NCI-H748 treated with DMSO at 0.1 percent for 48 hours (cell line): ENCODE measurements around the gene CALY.

Experiments used
- DNase-seq: peaks from one replicate; lab custom pipeline; 2025; lab: John Stamatoyannopoulos, UW

The CALY gene

DNA sequence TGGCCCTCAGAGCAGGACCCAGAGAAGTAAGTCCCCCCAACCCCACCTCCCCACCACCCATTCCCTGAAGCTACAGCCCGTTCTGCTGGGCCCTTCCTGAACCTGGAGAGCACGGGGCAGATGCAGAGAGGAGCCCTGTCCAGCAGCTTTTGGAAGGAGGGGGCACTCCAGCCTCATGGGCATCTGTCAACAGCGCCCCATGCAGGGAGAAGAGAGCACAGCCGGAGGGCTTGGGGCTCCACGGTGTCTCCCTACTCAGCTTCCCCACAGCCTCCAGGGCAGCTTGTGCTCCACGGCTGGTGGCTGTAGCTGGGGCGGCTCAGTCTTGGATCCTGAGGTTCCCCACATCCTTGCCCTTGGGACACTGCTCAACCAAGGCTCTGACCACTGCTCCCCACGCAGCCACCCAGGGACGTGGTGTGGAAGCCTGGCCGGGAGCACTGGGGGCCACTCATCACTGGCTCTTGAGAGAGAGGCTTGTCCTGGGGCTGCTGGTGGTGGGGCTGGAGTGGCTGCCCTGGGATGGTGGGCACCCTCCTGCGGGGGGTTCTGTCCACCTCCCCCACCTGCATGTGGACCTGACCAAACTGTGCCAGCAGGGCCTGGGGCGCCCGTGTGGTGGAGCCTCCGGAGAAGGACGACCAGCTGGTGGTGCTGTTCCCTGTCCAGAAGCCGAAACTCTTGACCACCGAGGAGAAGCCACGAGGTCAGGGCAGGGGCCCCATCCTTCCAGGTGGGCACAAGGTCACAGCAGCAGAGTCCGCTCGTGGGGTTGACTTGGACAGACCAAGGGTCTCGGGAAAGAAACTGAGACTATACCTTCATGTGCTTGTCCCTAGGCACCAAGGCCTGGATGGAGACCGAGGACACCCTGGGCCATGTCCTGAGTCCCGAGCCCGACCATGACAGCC is 15.0 kb upstream of the CALY start:
- DNase-seq = no peak

DNA sequence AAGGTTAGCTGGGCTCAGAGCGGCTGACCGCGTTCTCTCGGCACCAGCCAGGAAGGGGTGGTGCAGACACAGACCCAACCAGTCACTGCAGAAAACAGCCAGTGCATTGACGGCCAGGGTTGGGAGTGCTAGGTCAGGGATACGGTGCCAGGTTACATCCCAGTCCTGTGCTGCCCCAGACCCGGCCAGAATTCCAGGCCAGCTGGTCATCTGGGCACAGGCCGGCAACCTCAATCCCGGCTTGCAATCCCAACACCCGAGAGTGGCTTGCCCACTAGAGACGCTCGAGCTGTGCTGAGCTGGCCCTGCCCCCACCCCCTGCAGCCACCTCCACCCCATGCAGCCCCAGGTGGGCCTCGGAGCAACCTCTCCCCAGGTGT is 14.2 kb upstream of the CALY start:
- DNase-seq = no peak

GRCh38 chr10:133350283-133350949 is 13.7 kb upstream of the CALY start:
- no peak for DNase-seq

GRCh38 chr10:133349577-133350011 is 12.9 kb upstream of the CALY start:
- DNase-seq = no peak

- DNase-seq = no peak
Measured at GRCh38 chr10:133349160-133349568, 12.5 kb upstream of the CALY start.

GRCh38 chr10:133347710-133348517 is 11.2 kb upstream of the CALY start:
- DNase-seq = no peak

DNA sequence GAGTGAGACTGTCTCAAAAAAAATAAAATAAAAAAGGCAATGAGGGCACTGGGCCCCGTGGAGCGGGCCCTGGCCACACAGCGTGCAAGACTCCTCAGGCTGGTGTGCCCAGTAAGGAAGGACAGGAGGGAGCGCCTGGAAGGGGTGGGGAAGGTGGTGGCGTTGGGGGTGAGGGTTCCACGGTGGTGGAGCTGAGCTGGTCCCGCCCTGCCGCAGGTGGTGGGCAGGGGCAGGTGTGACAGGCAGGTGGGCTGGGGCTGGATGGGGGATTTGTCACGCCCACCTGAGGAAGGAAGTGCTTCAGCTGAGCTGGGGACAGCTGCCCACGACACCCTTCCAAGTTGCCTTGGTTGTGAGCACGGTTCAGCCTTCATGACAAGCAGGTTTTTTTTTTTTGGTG is 9.7 kb upstream of the CALY start:
- no peak for DNase-seq

GRCh38 chr10:133344236-133344635 is 7.5 kb upstream of the CALY start:
- DNase-seq = no peak

DNA sequence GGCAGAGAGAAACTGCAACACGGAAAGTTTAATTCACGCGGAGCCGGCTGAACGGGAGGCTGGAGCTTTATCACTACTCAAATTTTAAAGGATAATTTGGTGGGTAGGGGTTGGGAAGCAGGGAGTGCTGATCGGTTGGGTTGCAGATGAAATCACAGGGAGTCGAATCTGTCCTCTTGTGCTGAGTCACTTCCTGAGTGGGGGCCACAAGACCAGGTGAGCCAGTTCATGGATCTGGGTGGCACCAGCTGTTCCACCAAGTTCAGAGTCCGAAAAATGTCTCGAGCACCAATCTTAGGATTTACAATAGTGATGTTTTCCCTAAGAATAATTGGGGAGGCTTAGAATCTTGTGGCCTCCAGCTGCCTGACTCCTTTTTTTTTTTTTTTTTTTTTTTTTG is 6.9 kb upstream of the CALY start:
- DNase-seq = no peak

GRCh38 chr10:133342942-133343341 is 6.2 kb upstream of the CALY start:
- DNase-seq = no peak

DNA sequence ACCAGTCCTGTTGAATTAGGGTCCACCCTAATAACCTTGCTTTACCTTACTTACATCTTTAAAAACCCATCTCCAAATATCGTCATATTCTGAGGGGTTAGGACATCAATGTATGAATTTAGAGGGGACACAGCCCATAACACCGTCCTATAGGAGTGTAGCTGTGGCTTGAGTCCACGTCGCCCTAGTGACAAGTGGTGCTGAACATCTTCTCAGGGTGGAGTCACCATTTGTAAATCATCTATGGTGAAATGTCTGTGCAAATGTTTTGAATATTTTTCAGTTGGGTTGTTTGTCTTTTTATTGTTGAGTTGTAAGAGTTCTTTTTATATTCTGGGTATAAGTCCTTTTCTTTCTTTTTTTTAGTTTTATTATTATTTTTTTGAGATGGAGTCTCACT is 5.3 kb upstream of the CALY start:
- no peak for DNase-seq

- DNase-seq = no peak
Measured at GRCh38 chr10:133339708-133340380, 3.1 kb upstream of the CALY start.

GRCh38 chr10:133338080-133339071 is 1.7 kb upstream of the CALY start:
- DNase-seq = no peak

GRCh38 chr10:133337370-133337725 is 652 bp upstream of the CALY start:
- no peak for DNase-seq

DNA sequence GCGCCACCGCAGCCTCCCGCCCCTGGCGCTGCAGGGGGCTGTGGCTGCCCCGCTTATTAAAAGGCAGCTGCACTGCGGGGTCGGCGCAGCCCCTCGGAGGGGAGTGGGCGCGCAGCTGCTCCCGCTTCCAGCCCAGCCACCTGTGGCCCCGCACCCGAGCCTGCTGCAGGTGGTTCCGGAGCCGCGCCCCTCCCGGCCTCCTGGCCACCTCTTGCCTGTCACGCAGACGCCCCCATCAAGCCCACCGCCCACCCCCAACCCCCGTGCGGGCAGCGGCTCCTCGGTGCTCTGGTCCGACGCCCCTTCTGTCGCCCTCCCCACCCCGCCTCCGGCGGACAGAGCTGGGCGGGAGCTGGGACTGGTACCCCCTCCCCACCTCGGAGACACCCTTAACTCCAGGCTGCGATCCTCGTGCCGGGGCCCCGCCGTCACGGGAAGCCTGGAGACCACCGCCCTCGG is 549 bp downstream of the CALY start:
- no peak for DNase-seq

GRCh38 chr10:133335246-133336117 is 1.2 kb downstream of the CALY start:
- peak; percentile 4 for DNase-seq

DNA sequence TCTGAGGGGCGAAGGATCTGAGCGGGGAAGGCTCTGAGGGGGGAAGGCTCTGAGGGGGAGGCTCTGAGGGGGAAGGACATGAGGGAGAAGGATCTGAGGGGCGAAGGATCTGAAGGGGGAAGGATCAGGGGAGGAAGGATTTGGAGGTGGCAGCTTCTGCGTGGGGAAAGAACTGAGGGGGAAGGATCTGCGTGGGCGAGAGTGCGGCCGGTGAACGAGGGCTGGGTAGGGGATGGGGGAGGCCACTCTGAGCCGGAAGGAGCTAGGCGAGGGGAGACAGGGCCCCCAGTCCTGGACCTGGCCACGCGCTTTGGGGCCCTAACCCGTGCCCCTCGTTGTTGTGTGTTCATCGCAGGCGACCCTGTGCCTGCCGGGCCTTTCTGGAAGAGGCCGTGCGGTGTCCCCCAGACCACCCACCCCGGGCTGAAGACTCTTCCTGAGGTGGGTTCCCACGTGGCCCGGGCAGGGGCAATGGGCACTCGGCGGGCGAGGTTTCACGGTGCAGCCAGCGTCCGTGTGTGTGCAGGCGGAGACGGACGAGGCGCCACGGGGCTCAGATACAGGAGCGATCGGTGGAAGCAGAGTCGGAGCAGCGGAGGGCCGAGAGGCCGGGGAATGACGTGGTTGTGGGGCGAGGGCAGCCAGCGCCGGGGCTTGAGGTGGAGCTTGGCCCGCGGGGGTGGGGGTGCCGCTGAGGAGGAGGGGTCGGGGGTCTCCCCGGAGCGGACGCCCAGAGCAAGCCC is 2.0 kb downstream of the CALY start:
- DNase-seq = no peak

GRCh38 chr10:133332936-133333699 is 3.6 kb downstream of the CALY start:
- no peak for DNase-seq
